Endometrial microvascular endothelial cells (primary cell): ENCODE data around the gene TRIM24. TPM values are rescaled to one million over a fixed set of nuclear protein-coding genes. Genes with fewer than 3 reads are reported as not detected.

Source experiments
- in situ Hi-C: cut with HindIII; loops from 2 replicates; pipeline ENCODE4 v1.10.0; 2017; ENCODE audit warnings: low sequenced_read_pairs, low pct_unique_long_range_greater_than_20kb; ENCODE audit errors: inconsistent ontology term
- total RNA-seq: library from RNA; depleted of rRNA; stranded (reverse); fragments of >200 nt; gene quantifications from one replicate; pipeline ENCODE4 v1.2.3, GENCODE V29; 2015; ENCODE audit errors: inconsistent ontology term

Gene TRIM24
- total RNA-seq, 1 donor from 2014 or later = 11.8 TPM

DNA sequence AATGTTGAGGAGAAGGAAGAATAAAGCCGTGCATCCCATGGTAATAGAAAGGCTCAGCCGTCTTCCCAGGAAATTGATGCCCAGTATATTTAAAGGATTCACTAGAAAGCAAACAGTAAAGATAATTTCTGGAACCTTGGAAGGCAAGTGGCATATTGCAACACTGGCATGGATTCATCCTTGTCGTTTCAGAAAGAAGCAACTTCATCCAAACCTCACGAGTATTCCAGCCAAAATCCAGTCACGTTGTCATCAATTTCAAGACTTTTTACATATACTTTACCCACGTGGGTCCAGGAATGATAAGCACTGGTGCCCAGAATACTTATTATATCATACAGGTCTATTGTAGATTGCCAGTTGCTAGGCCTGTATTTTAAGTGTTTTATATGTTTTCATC, 167.3 kb downstream of the TRIM24 start:
- in situ Hi-C loops = no loop called here

DNA sequence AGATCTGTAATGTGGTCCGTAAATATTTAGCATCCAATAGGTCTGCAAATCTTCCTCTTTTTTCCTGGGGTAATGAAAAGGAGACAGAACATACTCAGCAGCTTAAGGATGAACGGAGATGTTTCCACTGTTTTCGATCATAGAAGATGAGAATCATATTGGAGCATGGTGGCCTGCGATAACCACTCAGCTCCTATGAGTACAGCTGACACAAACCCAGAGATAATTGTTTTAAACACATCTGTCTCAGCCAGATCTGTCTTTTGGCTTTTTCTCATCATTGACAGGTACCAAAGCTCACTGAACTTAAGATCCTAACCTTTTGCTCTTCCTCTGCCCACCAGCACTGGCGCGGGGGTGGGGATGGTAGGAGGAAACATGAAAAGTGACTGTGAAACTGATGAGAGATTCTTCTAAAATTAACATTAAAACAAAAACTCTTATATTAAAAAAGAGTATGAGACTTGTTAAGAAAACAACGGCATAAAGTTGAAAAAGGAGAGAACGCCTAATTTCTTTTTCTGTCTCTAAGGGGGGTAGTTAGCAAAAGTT, 170.1 kb downstream of the TRIM24 start:
- in situ Hi-C loops = no loop called here

- in situ Hi-C loops = no loop called here
Measured at GRCh38 chr7:138632384-138632783, 172.3 kb downstream of the TRIM24 start.

DNA sequence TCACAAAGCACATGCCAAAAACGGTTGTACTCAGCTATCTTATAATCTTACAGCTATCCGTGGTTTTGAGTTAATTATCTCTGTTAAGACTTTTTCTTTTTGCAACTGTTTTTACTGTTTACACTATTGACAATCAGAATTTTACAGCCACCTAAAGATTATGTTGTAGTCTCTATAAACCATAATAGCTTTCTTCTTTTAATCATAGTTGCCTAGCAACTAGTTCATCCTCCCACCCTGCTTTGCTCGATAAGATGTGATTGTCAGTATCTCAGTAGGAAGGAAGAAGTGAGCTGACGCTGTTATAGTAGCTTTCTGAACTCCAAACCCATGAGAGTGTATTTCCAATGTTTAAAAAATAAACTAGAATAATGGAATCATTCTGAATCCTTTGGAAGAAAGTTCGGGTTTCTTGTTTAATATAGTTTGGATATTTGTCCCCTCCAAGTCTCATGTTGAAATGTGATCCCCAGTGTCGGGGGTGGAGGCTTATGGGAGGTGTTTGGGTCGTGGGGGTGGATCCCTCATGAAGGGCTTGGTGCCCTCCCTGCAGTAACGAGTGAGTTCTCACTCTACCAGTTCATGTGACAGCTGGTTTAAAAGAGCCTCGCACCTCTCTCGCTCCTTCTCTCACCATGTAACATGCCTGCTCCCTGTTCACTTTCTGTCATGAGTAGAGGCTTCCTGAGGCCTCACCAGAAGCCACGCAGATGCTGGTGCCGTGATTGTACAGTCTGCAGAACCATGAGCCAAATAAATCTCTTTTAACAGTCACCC, 173.0 kb downstream of the TRIM24 start:
- in situ Hi-C loops = no loop called here

Other genes with a start within 250 kb of the TRIM24 start
- not detected for gene SVOPL, start 241.1 kb downstream of the TRIM24 start, total RNA-seq